ENCODE results near the gene SLC24A3.

SLC24A3 gene

GRCh38 chr20:19695081-19695480 is 482.6 kb downstream of the SLC24A3 start:
- DNase-seq: no peak

- no peak for DNase-seq
Observed at GRCh38 chr20:19696620-19697019, 484.2 kb downstream of the SLC24A3 start.

- no peak for DNase-seq
Observed at GRCh38 chr20:19697415-19697814, 485.0 kb downstream of the SLC24A3 start.

GRCh38 chr20:19699180-19699971 is 486.9 kb downstream of the SLC24A3 start:
- no peak for DNase-seq

- no peak for DNase-seq
Observed at GRCh38 chr20:19701429-19701828, 489.0 kb downstream of the SLC24A3 start.

GRCh38 chr20:19706463-19706862 is 494.0 kb downstream of the SLC24A3 start:
- DNase-seq: no peak

GRCh38 chr20:19709635-19710335 is 497.3 kb downstream of the SLC24A3 start:
- DNase-seq: no peak

- DNase-seq: no peak
Observed at GRCh38 chr20:19710336-19711120, 498.1 kb downstream of the SLC24A3 start.

- no peak for DNase-seq
Observed at GRCh38 chr20:19711126-19711525, 498.7 kb downstream of the SLC24A3 start.

- no peak for DNase-seq
Observed at GRCh38 chr20:19712721-19713260, 500.3 kb downstream of the SLC24A3 start.

GRCh38 chr20:19713822-19714578 is 501.6 kb downstream of the SLC24A3 start:
- DNase-seq: no peak

GRCh38 chr20:19714579-19714840 is 502.1 kb downstream of the SLC24A3 start:
- DNase-seq: no peak

GRCh38 chr20:19715986-19716385 is 503.5 kb downstream of the SLC24A3 start:
- DNase-seq: no peak

- DNase-seq: no peak
Observed at GRCh38 chr20:19718880-19719279, 506.4 kb downstream of the SLC24A3 start.

GRCh38 chr20:19720991-19721390 is 508.5 kb downstream of the SLC24A3 start:
- no peak for DNase-seq

- no peak for DNase-seq
Observed at GRCh38 chr20:19723051-19723450, 510.6 kb downstream of the SLC24A3 start.

GRCh38 chr20:19723813-19724430 is 511.5 kb downstream of the SLC24A3 start:
- no peak for DNase-seq

GRCh38 chr20:19725373-19725772 is 512.9 kb downstream of the SLC24A3 start:
- no peak for DNase-seq

- DNase-seq: no peak
Observed at GRCh38 chr20:19725814-19726525, 513.5 kb downstream of the SLC24A3 start.

GRCh38 chr20:19727251-19727847 is 514.9 kb downstream of the SLC24A3 start:
- DNase-seq: no peak

- no peak for DNase-seq
Observed at GRCh38 chr20:19729672-19730071, 517.2 kb downstream of the SLC24A3 start.

Measured in activated naive CD4-positive, alpha-beta T cell treated with Interleukin-2 at 50 U/mL for 16 hours (primary cell).